Astrocyte (in vitro differentiated cells and primary cell): Measurements from ENCODE around the gene VAMP8. TPM values are rescaled to one million over a fixed set of nuclear protein-coding genes. Genes with fewer than 3 reads are reported as not detected.

Experiments used
- DNase-seq: peaks from one replicate; pipeline ENCODE4 v3.0.0-alpha.2; 2010; ENCODE audit warnings: low read depth
- FAIRE-seq: peaks from 2 replicates; lab custom pipeline; 2011; peaks lifted over from hg19 to GRCh38; lab: Jason Lieb, UNC
- H2AFZ ChIP-seq: 2 replicates; pipeline ENCODE4 v1.6.0; 2012; ENCODE audit warnings: low read depth, low read length, inconsistent platforms
- H3K27ac ChIP-seq: 2 replicates; pipeline ENCODE4 v1.5.1; 2011; ENCODE audit warnings: low read depth, low read length, inconsistent platforms
- H3K27me3 ChIP-seq: 2 replicates; pipeline ENCODE4 v1.6.0; 2011; ENCODE audit warnings: low read length, inconsistent platforms; ENCODE audit not compliant: insufficient read depth
- H3K36me3 ChIP-seq: 2 replicates; pipeline ENCODE4 v1.5.1; 2011; ENCODE audit warnings: low read length, inconsistent platforms; ENCODE audit not compliant: insufficient read depth
- H3K4me1 ChIP-seq: 2 replicates; pipeline ENCODE4 v1.5.1; 2011; ENCODE audit warnings: low read length, inconsistent platforms; ENCODE audit not compliant: insufficient read depth
- H3K4me2 ChIP-seq: 2 replicates; pipeline ENCODE4 v1.6.0; 2012; ENCODE audit warnings: low read length, inconsistent platforms
- H3K4me3 ChIP-seq: 2 replicates; pipeline ENCODE4 v1.5.1; 2011; ENCODE audit warnings: low read depth, mild to moderate bottlenecking, low read length, inconsistent platforms; ENCODE audit not compliant: insufficient read depth
- H3K79me2 ChIP-seq: 2 replicates; pipeline ENCODE4 v1.6.0; 2012; ENCODE audit warnings: mild to moderate bottlenecking, low read length, inconsistent platforms; ENCODE audit not compliant: insufficient read depth
- H3K9ac ChIP-seq: 2 replicates; pipeline ENCODE4 v1.6.0; 2012; ENCODE audit warnings: mild to moderate bottlenecking, low read length, inconsistent platforms
- H3K9me3 ChIP-seq: 2 replicates; pipeline ENCODE4 v1.5.1; 2012; ENCODE audit warnings: low read depth, mild to moderate bottlenecking, low read length, inconsistent platforms; ENCODE audit not compliant: insufficient read depth
- H4K20me1 ChIP-seq: 2 replicates; pipeline ENCODE4 v1.6.0; 2012; ENCODE audit warnings: low read length, inconsistent platforms; ENCODE audit not compliant: insufficient read depth
- H3K27ac Mint-ChIP-seq: one replicate; pipeline ENCODE4 v1.8.0; 2021; ENCODE audit warnings: mild to moderate bottlenecking, mixed read lengths; ENCODE audit not compliant: unreplicated experiment
- H3K27me3 Mint-ChIP-seq: one replicate; pipeline ENCODE4 v1.8.0; 2021; ENCODE audit warnings: low read depth, mixed read lengths; ENCODE audit not compliant: unreplicated experiment
- H3K36me3 Mint-ChIP-seq: one replicate; pipeline ENCODE4 v1.8.0; 2021; ENCODE audit warnings: low read depth, mixed read lengths; ENCODE audit not compliant: unreplicated experiment
- H3K4me1 Mint-ChIP-seq: one replicate; pipeline ENCODE4 v1.8.0; 2021; ENCODE audit warnings: low read depth, mixed read lengths; ENCODE audit not compliant: unreplicated experiment
- H3K4me3 Mint-ChIP-seq: one replicate; pipeline ENCODE4 v1.8.0; 2021; ENCODE audit warnings: mild to moderate bottlenecking, moderate library complexity, mixed read lengths; ENCODE audit not compliant: unreplicated experiment
- H3K9me3 Mint-ChIP-seq: one replicate; pipeline ENCODE4 v1.8.0; 2021; ENCODE audit warnings: mild to moderate bottlenecking, mixed read lengths; ENCODE audit not compliant: unreplicated experiment
- EZH2 ChIP-seq: IDR thresholded peaks from 2 replicates; pipeline ENCODE4 v1.6.1; 2012; ENCODE audit warnings: mild to moderate bottlenecking, low read length, inconsistent platforms; ENCODE audit not compliant: insufficient read depth
- total RNA-seq: library from RNA; stranded (reverse); gene quantifications from 2 replicates; pipeline ENCODE4 v1.2.1, GENCODE V29; 2021
- TF ChIP-seq, protein P1 (sequence below): IDR thresholded peaks from 2 replicates; pipeline ENCODE4 v1.5.1; 2011; ENCODE audit warnings: low read depth, mild to moderate bottlenecking, inconsistent platforms, low read length, moderate library complexity; ENCODE audit not compliant: insufficient read depth

Gene VAMP8
- total RNA-seq, 1 donor from 2014 or later: 35.3 TPM

DNA sequence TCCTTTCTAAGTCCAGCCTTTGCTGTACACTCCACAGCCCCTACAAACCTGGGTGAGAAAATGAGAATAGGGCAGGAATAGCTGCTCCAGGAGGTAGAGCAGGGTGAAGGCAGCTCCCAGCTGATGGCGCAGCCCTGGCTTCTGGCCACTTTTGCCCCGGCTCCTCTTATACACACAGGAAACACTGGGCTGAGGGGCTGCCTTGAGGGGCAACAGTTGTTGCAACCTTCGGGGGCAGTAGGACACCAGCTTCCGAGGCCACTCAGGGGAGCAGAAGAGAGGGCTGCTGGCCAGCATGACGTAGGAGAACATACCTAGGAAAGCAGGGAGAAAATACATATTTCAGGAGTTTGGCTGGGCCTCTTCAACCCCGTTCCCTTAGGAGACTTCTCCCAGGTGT, 24.2 kb upstream of the VAMP8 start:
- H3K9me3 ChIP-seq: no peaks in the 10 kb centered on the region
- H3K27me3 Mint-ChIP-seq: no peaks in the 10 kb centered on the region
- no peak for TF ChIP-seq EZH2
- TF ChIP-seq, protein P1, sequence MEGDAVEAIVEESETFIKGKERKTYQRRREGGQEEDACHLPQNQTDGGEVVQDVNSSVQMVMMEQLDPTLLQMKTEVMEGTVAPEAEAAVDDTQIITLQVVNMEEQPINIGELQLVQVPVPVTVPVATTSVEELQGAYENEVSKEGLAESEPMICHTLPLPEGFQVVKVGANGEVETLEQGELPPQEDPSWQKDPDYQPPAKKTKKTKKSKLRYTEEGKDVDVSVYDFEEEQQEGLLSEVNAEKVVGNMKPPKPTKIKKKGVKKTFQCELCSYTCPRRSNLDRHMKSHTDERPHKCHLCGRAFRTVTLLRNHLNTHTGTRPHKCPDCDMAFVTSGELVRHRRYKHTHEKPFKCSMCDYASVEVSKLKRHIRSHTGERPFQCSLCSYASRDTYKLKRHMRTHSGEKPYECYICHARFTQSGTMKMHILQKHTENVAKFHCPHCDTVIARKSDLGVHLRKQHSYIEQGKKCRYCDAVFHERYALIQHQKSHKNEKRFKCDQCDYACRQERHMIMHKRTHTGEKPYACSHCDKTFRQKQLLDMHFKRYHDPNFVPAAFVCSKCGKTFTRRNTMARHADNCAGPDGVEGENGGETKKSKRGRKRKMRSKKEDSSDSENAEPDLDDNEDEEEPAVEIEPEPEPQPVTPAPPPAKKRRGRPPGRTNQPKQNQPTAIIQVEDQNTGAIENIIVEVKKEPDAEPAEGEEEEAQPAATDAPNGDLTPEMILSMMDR: no peak
- H3K27ac Mint-ChIP-seq: no peak overlapping the region
- no peaks in the 10 kb centered on the region for H3K9me3 Mint-ChIP-seq
- peaks cover 50% of the 10 kb centered on the region for H3K36me3 ChIP-seq
- H3K4me3 ChIP-seq: no peak overlapping the region
- peaks cover 10% of the 10 kb centered on the region for H3K4me1 ChIP-seq
- DNase-seq (no peak), FAIRE-seq (no peak)
- H3K79me2 ChIP-seq: peaks cover 16% of the 10 kb centered on the region
- H4K20me1 ChIP-seq: peaks cover 19% of the 10 kb centered on the region
- H3K27ac ChIP-seq: no peak overlapping the region
- H3K36me3 Mint-ChIP-seq: peaks cover 24% of the 10 kb centered on the region
- H2AFZ ChIP-seq: no peak overlapping the region
- H3K4me3 Mint-ChIP-seq: no peak overlapping the region
- peaks cover 21% of the 10 kb centered on the region for H3K4me1 Mint-ChIP-seq
- H3K4me2 ChIP-seq: no peak overlapping the region
- H3K9ac ChIP-seq: no peak overlapping the region
- no peaks in the 10 kb centered on the region for H3K27me3 ChIP-seq

DNA sequence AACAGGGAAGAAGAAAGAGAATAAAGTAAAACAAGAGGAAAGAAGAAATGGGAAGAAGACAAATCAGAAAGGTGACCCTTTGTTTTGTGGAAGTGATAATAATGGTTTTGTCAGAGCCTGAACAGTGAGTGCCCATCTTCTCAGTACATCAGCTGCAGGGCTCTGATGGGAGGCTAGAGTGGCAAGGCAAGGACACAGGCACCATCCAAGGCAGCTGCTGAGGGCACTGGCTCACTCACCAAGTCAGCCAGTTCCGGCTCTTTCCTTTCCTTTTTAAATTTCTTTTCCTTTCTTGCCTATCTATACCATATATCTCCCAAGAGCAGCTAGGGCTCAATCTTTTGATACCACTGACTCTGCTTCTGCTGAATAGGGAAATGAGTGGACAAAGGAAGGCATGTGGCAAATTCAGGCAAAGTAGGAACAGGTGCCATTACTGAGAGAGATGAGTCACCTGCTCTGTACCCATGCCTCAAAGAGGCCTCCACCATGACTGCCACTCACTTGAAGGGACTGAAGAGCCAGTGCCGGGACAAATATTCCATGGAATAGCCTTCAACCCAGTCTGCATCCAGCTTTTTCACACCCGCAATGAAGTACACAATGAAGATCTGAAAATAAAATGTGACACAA, 22.3 kb upstream of the VAMP8 start:
- Histone ChIP-seq H3K27ac (no peak overlapping the region), H2AFZ (no peak overlapping the region), H3K36me3 (peaks cover 52% of the 10 kb centered on the region), H3K4me3 (no peak overlapping the region), H3K9me3 (no peaks in the 10 kb centered on the region), H3K27me3 (no peaks in the 10 kb centered on the region), H3K4me2 (no peak overlapping the region), H3K79me2 (peaks cover 35% of the 10 kb centered on the region), H3K9ac (no peak overlapping the region), H3K4me1 (peaks cover 9% of the 10 kb centered on the region), H4K20me1 (peaks cover 33% of the 10 kb centered on the region)
- H3K27ac Mint-ChIP-seq: no peak overlapping the region
- TF ChIP-seq, protein P1: no peak
- TF ChIP-seq EZH2: no peak
- H3K9me3 Mint-ChIP-seq: no peaks in the 10 kb centered on the region
- peaks cover 19% of the 10 kb centered on the region for H3K36me3 Mint-ChIP-seq
- H3K4me3 Mint-ChIP-seq: peak overlapping the region; percentile 40
- DNase-seq: no peak
- no peaks in the 10 kb centered on the region for H3K27me3 Mint-ChIP-seq
- FAIRE-seq: no peak
- peaks cover 15% of the 10 kb centered on the region for H3K4me1 Mint-ChIP-seq

DNA sequence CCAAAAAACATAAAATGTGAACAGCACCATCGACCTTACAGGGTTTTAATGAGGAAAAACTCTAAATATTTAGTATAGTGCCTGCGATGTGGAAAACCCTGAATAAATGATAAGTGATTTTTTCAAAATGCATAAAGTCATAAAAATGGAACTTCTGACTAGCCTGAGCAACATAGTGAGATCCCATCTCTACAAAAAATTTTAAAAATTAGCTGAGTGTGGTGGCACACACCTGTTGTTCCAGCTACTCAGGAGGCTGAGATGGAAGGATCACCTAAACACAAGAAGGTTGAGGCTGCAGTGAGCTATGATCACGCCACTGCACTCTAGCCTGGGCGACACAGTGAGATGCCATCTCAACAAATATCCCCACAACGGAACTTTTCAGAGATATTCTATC, 20.3 kb upstream of the VAMP8 start:
- FAIRE-seq (no peak), DNase-seq (no peak)
- Histone ChIP-seq H3K4me1 (peaks cover 9% of the 10 kb centered on the region), H3K36me3 (peaks cover 34% of the 10 kb centered on the region), H3K9me3 (no peaks in the 10 kb centered on the region), H2AFZ (no peak overlapping the region), H3K9ac (no peak overlapping the region), H3K4me2 (no peak overlapping the region), H3K4me3 (no peak overlapping the region), H3K79me2 (peaks cover 45% of the 10 kb centered on the region), H3K27ac (no peak overlapping the region), H3K27me3 (no peaks in the 10 kb centered on the region), H4K20me1 (peaks cover 33% of the 10 kb centered on the region)
- Mint-ChIP-seq H3K4me3 (no peak overlapping the region), H3K9me3 (no peaks in the 10 kb centered on the region), H3K27ac (no peak overlapping the region), H3K27me3 (no peaks in the 10 kb centered on the region), H3K36me3 (peaks cover 8% of the 10 kb centered on the region), H3K4me1 (peaks cover 7% of the 10 kb centered on the region)
- no peak for TF ChIP-seq EZH2
- TF ChIP-seq, protein P1: no peak
